Astrocyte (in vitro differentiated cells and primary cell): ENCODE data around the gene ASAH2B.
"Not testable (repeated sequence)": the region's sequence is repeated elsewhere in the genome, so short reads cannot be mapped to it uniquely, and the experiment has no call there.

Experiments used
- EZH2 ChIP-seq: IDR thresholded peaks from 2 replicates; pipeline ENCODE4 v1.6.1; 2012; ENCODE audit warnings: mild to moderate bottlenecking, low read length, inconsistent platforms; ENCODE audit not compliant: insufficient read depth
- TF ChIP-seq, protein P1 (sequence below): IDR thresholded peaks from 2 replicates; pipeline ENCODE4 v1.5.1; 2011; ENCODE audit warnings: low read depth, mild to moderate bottlenecking, inconsistent platforms, low read length, moderate library complexity; ENCODE audit not compliant: insufficient read depth

DNA sequence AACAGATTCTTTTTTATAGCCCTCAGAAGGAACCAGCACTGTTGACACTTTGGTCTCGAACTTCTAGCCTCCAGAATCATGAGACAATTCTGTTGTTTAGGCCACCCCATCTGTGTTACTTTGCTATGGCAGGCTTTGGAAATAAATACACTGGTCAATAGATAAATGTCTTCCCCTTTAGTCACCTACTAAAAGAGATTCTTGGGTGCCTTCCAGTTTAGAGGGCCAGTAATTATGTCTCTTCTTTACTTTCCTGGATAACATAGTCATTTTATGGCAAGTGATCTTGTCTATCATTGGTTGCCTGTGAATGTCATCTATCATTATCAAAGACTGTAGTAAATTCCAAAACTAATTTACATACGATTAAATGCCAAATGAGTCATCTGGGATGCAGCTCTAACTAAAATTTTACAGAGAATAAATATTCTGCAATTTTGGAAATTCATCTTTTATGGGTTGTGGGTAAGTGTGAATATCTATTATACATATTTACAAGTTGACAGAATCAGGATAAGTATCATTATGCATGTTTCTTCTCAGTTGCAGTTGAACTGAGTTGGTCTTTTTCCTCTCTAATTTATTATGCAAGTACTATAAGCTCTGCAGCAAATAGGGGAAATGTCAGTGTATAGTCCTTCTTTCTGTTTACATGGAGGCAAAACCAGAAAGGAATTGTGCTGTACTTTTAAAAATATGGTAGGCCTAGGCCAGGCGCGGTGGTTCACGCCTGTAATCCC, 27.2 kb downstream of the ASAH2B start:
- TF ChIP-seq, protein P1, sequence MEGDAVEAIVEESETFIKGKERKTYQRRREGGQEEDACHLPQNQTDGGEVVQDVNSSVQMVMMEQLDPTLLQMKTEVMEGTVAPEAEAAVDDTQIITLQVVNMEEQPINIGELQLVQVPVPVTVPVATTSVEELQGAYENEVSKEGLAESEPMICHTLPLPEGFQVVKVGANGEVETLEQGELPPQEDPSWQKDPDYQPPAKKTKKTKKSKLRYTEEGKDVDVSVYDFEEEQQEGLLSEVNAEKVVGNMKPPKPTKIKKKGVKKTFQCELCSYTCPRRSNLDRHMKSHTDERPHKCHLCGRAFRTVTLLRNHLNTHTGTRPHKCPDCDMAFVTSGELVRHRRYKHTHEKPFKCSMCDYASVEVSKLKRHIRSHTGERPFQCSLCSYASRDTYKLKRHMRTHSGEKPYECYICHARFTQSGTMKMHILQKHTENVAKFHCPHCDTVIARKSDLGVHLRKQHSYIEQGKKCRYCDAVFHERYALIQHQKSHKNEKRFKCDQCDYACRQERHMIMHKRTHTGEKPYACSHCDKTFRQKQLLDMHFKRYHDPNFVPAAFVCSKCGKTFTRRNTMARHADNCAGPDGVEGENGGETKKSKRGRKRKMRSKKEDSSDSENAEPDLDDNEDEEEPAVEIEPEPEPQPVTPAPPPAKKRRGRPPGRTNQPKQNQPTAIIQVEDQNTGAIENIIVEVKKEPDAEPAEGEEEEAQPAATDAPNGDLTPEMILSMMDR = not testable (repeated sequence)
- TF ChIP-seq EZH2 = not testable (repeated sequence)
